IMR-90 (cell line): Measurements from ENCODE around the gene ZG16B. TPM values are rescaled to one million over a fixed set of nuclear protein-coding genes. Genes with fewer than 3 reads are reported as not detected.

ENCODE experiments used
- ATAC-seq: fragments of 200-7000 bp; cut with Tn5 transposase; 2 replicates; pipeline ENCODE4 v1.9.1; 2020; ENCODE audit warnings: low read depth, mild to moderate bottlenecking, moderate library complexity
- BruUV-seq: library from RNA; stranded (reverse); fragments of 400-500 nt; replicated peaks from 2 replicates; lab custom pipeline; 2021; lab: Mats Ljungman, UMichigan
- CTCF ChIA-PET: fragments of 300-600 bp; formaldehyde crosslinking; extraction: SDS; loops from one replicate; lab custom pipeline; 2021; ENCODE audit warnings: antibody characterized with exemption; lab: Yijun Ruan, JAX
- POLR2A ChIA-PET: fragments of 300-600 bp; sonication (Branson Sonifier 250); formaldehyde crosslinking; loops from one replicate; lab custom pipeline; 2022; ENCODE audit warnings: antibody characterized with exemption; ENCODE audit not compliant: unreplicated experiment; lab: Charles Lee
- DNase-seq: peaks from one replicate; pipeline ENCODE4 v3.0.0; 2013
- H2AFZ ChIP-seq: replicated peaks from 2 replicates; pipeline ENCODE3; 2013; ENCODE audit warnings: low read length, mild to moderate bottlenecking; ENCODE audit not compliant: poor library complexity
- H2AK5ac ChIP-seq: 2 replicates; pipeline ENCODE4 v1.6.1; 2013; ENCODE audit warnings: low read depth, low read length, inconsistent platforms
- H2AK9ac ChIP-seq: replicated peaks from 2 replicates; pipeline ENCODE3; 2013; ENCODE audit warnings: mild to moderate bottlenecking, low read depth, low read length, moderate library complexity; ENCODE audit not compliant: poor library complexity
- H2BK120ac ChIP-seq: 2 replicates; pipeline ENCODE4 v1.6.1; 2013; ENCODE audit warnings: low read depth, low read length, inconsistent platforms
- H2BK15ac ChIP-seq: 3 replicates; pipeline ENCODE4 v1.6.1; 2013; ENCODE audit warnings: low read depth, low read length, inconsistent platforms
- H2BK20ac ChIP-seq: 2 replicates; pipeline ENCODE4 v1.6.1; 2013; ENCODE audit warnings: low read depth, mild to moderate bottlenecking, inconsistent platforms, low read length, moderate library complexity
- H2BK5ac ChIP-seq: 2 replicates; pipeline ENCODE4 v1.6.1; 2013; ENCODE audit warnings: mild to moderate bottlenecking, low read depth, low read length, inconsistent platforms; ENCODE audit not compliant: poor library complexity, severe bottlenecking
- H3K14ac ChIP-seq: replicated peaks from 2 replicates; pipeline ENCODE4 v1.6.1; 2013; ENCODE audit warnings: low read depth, low read length, inconsistent platforms
- H3K18ac ChIP-seq: 2 replicates; pipeline ENCODE4 v1.6.1; 2013; ENCODE audit warnings: low read depth, low read length, control low read depth
- H3K23ac ChIP-seq: 2 replicates; pipeline ENCODE4 v1.6.1; 2013; ENCODE audit warnings: low read depth, low read length, inconsistent platforms
- H3K27ac ChIP-seq: 2 replicates; pipeline ENCODE4 v1.5.1; 2013; ENCODE audit warnings: mild to moderate bottlenecking, control low read depth, low read length; ENCODE audit not compliant: insufficient read depth
- H3K27me3 ChIP-seq: 2 replicates; pipeline ENCODE4 v1.6.1; 2013; ENCODE audit warnings: low read length; ENCODE audit not compliant: control insufficient read depth, insufficient read depth
- H3K36me3 ChIP-seq: 2 replicates; pipeline ENCODE4 v1.6.1; 2013; ENCODE audit warnings: low read length, mixed read lengths; ENCODE audit not compliant: control insufficient read depth, insufficient read depth
- H3K4ac ChIP-seq: 2 replicates; pipeline ENCODE4 v1.6.1; 2013; ENCODE audit warnings: low read depth, low read length, inconsistent platforms
- H3K4me1 ChIP-seq: 2 replicates; pipeline ENCODE4 v1.6.1; 2013; ENCODE audit warnings: low read length, mixed read lengths; ENCODE audit not compliant: control insufficient read depth, insufficient read depth
- H3K4me2 ChIP-seq: 2 replicates; pipeline ENCODE4 v1.6.1; 2013; ENCODE audit warnings: low read depth, mild to moderate bottlenecking, control low read depth, low read length, moderate library complexity
- H3K4me3 ChIP-seq: 2 replicates; pipeline ENCODE4 v1.5.1; 2013; ENCODE audit warnings: low read depth, mild to moderate bottlenecking, control low read depth, low read length, moderate library complexity; ENCODE audit not compliant: insufficient read depth
- H3K56ac ChIP-seq: 2 replicates; pipeline ENCODE4 v1.6.1; 2013; ENCODE audit warnings: low read length, inconsistent platforms; ENCODE audit not compliant: insufficient read depth; ENCODE audit errors: extremely low read depth
- H3K79me1 ChIP-seq, 2 experiments: 2 replicates each; pipeline ENCODE4 v1.6.1; 2013; ENCODE audit warnings: low read length in 2 of 2, inconsistent platforms in 1 of 2, low read depth in 1 of 2
- H3K9ac ChIP-seq: 2 replicates; pipeline ENCODE4 v1.6.1; 2013; ENCODE audit warnings: low read depth, low read length, control low read depth
- H3K9me1 ChIP-seq: 2 replicates; pipeline ENCODE4 v1.6.1; 2013; ENCODE audit warnings: low read length, inconsistent platforms; ENCODE audit not compliant: insufficient read depth
- H3K9me3 ChIP-seq: 2 replicates; pipeline ENCODE4 v1.6.1; 2013; ENCODE audit warnings: low read length; ENCODE audit not compliant: control insufficient read depth, insufficient read depth
- H4K20me1 ChIP-seq: 2 replicates; pipeline ENCODE4 v1.6.1; 2013; ENCODE audit warnings: low read length, inconsistent platforms; ENCODE audit not compliant: insufficient read depth
- H4K5ac ChIP-seq: 2 replicates; pipeline ENCODE4 v1.6.1; 2013; ENCODE audit warnings: mild to moderate bottlenecking, low read depth, low read length, control low read depth
- H4K8ac ChIP-seq, 2 experiments: 2 replicates each; pipeline ENCODE4 v1.6.1; 2013; ENCODE audit warnings: low read depth in 2 of 2, low read length in 2 of 2, control low read depth in 1 of 2, inconsistent platforms in 1 of 2
- H4K91ac ChIP-seq: 2 replicates; pipeline ENCODE4 v1.6.1; 2013; ENCODE audit warnings: low read depth, low read length, inconsistent platforms; ENCODE audit not compliant: insufficient read depth
- BHLHE40 ChIP-seq: fragments of 150-350 bp; IDR thresholded peaks from 2 replicates; pipeline ENCODE4 v1.6.1; 2016; ENCODE audit warnings: mild to moderate bottlenecking, low read depth, low read length
- CHD1 ChIP-seq: IDR thresholded peaks from 2 replicates; pipeline ENCODE4 v1.6.1; 2012; ENCODE audit warnings: low read depth, low read length, improper control_type of control experiment
- FOS ChIP-seq: fragments of 150-350 bp; IDR thresholded peaks from 2 replicates; pipeline ENCODE4 v1.6.1; 2016; ENCODE audit warnings: low read depth, low read length
- MAFK ChIP-seq: IDR thresholded peaks from 2 replicates; pipeline ENCODE4 v1.6.1; 2012; ENCODE audit warnings: low read depth, low read length, improper control_type of control experiment
- MAZ ChIP-seq: IDR thresholded peaks from 2 replicates; pipeline ENCODE4 v1.6.1; 2012; ENCODE audit warnings: low read depth, mild to moderate bottlenecking, low read length, improper control_type of control experiment, moderate library complexity, borderline replicate concordance
- MXI1 ChIP-seq: IDR thresholded peaks from 2 replicates; pipeline ENCODE4 v1.6.1; 2012; ENCODE audit warnings: low read depth, mild to moderate bottlenecking, low read length, moderate library complexity, borderline replicate concordance
- NFE2L2 ChIP-seq: fragments of 150-350 bp; IDR thresholded peaks from 2 replicates; pipeline ENCODE4 v1.6.1; 2016; ENCODE audit warnings: low read depth, mild to moderate bottlenecking, low read length
- POLR2A ChIP-seq: IDR thresholded peaks from 2 replicates; pipeline ENCODE4 v1.6.1; 2012; ENCODE audit warnings: mild to moderate bottlenecking, low read depth, low read length
- RAD21 ChIP-seq: IDR thresholded peaks from 2 replicates; pipeline ENCODE4 v1.6.1; 2012; ENCODE audit warnings: low read length, improper control_type of control experiment
- RCOR1 ChIP-seq: IDR thresholded peaks from 2 replicates; pipeline ENCODE4 v1.6.1; 2012; ENCODE audit warnings: mild to moderate bottlenecking, low read length, improper control_type of control experiment; ENCODE audit not compliant: insufficient replicate concordance
- RFX5 ChIP-seq: IDR thresholded peaks from 2 replicates; pipeline ENCODE4 v1.8.0; 2012; ENCODE audit warnings: low read depth, mild to moderate bottlenecking, low read length, moderate library complexity
- SMC3 ChIP-seq: fragments of 150-350 bp; IDR thresholded peaks from 2 replicates; pipeline ENCODE4 v1.6.1; 2016; ENCODE audit warnings: low read depth, mild to moderate bottlenecking, antibody characterized with exemption, low read length, moderate library complexity
- WGBS, 2 experiments: methylation state at CpG; one replicate each; pipeline versions ENCODE4 v1.1.5 to v1.1.7; 2013; ENCODE audit warnings: missing lambda C conversion rate in 2 of 2; ENCODE audit not compliant: insufficient read length in 1 of 2; ENCODE audit errors: extremely low coverage in 2 of 2; 5-methylcytosine and 5-hydroxymethylcytosine counted together
- dilution Hi-C: fragments of 300-500 bp; cut with HindIII; formaldehyde crosslinking; loops from one replicate; pipeline ENCODE4 v1.14.3; 2018; ENCODE audit warnings: low sequenced_read_pairs; ENCODE audit not compliant: unreplicated experiment
- in situ Hi-C: fragments of 300-500 bp; cut with MboI; formaldehyde crosslinking; loops from 3 replicates; pipeline ENCODE4 v1.14.3; 2019; ENCODE audit warnings: low sequenced_read_pairs, inconsistent platforms, mixed read lengths
- intact Hi-C: fragments of 100-400 bp; cut with micrococcal nuclease; formaldehyde crosslinking; loops from 2 replicates; pipeline ENCODE4 v1.10.0; 2022
- polyA plus RNA-seq, 3 experiments: library from polyadenylated mRNA; depleted of rRNA; stranded (reverse); fragments of >200 nt; gene quantifications; 2 replicates each; pipeline ENCODE4 v1.2.3, GENCODE V29; 2012; ENCODE audit warnings: low replicate concordance in 1 of 3
- total RNA-seq: library from RNA; depleted of rRNA; stranded (reverse); fragments of >200 nt; gene quantifications from 2 replicates; pipeline ENCODE4 v1.2.3, GENCODE V29; 2012
- TF ChIP-seq, protein P1 (sequence below): conservative IDR thresholded peaks from 2 replicates; pipeline ENCODE4 v1.5.1; 2012; ENCODE audit warnings: mild to moderate bottlenecking, low read depth, low read length, improper control_type of control experiment
- TF ChIP-seq, protein P2 (sequence below): fragments of 150-350 bp; IDR thresholded peaks from 2 replicates; pipeline ENCODE4 v1.6.1; 2016; ENCODE audit warnings: low read depth, mild to moderate bottlenecking, low read length, moderate library complexity, borderline replicate concordance

The ZG16B gene
- total and polyA plus RNA-seq, 2 of the 4 experiments (the other 2 are of a cell fraction) = 0.54 to 0.65 TPM

DNA sequence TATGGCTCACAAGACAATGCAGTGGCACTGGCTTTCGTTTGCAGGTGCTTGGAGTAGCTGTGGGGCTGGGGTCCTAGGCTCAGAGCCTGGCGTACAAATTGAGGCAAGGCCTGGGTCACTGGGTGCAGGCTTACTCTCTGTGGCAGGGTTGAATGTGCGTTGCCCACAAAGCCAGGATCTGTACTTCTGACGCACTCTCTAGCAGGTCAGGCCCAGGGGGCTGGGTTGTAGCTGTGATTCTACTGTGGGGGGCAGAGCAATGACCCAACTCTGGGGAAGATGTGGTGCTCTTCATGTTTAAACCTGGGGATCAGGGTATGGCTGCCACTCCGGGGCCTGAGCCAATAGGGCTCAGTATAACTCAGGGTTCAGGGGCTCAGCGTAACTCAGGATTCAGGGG is 19.5 kb upstream of the ZG16B start:
- Histone ChIP-seq H3K79me1 (no peaks in the 10 kb centered on the region), H3K9ac (no peak overlapping the region), H2BK5ac (no peak overlapping the region), H3K23ac (no peak overlapping the region), H4K91ac (no peak overlapping the region), H3K4ac (no peak overlapping the region), H2AK9ac (no peak overlapping the region), H3K9me3 (peaks cover 5% of the 10 kb centered on the region), H2BK120ac (no peak overlapping the region), H2AK5ac (no peak overlapping the region), H3K14ac (no peak overlapping the region), H3K27ac (no peak overlapping the region), H3K4me2 (no peak overlapping the region), H4K8ac (no peak overlapping the region), H4K5ac (no peak overlapping the region), H2AFZ (no peak overlapping the region), H3K56ac (no peak overlapping the region), H3K36me3 (no peaks in the 10 kb centered on the region), H3K9me1 (no peaks in the 10 kb centered on the region), H3K18ac (no peak overlapping the region), H3K4me1 (no peaks in the 10 kb centered on the region), H2BK15ac (no peak overlapping the region), H4K20me1 (no peaks in the 10 kb centered on the region), H2BK20ac (no peak overlapping the region), H3K27me3 (peaks cover 63% of the 10 kb centered on the region), H3K4me3 (no peak overlapping the region)
- intact Hi-C loops = no loop called here
- TF ChIP-seq RAD21 (no peak), MAFK (no peak), FOS (no peak), MXI1 (no peak), SMC3 (no peak), CHD1 (no peak), RCOR1 (no peak), MAZ (no peak), RFX5 (no peak), NFE2L2 (no peak), BHLHE40 (no peak), POLR2A (no peak)
- TF ChIP-seq, protein P1, sequence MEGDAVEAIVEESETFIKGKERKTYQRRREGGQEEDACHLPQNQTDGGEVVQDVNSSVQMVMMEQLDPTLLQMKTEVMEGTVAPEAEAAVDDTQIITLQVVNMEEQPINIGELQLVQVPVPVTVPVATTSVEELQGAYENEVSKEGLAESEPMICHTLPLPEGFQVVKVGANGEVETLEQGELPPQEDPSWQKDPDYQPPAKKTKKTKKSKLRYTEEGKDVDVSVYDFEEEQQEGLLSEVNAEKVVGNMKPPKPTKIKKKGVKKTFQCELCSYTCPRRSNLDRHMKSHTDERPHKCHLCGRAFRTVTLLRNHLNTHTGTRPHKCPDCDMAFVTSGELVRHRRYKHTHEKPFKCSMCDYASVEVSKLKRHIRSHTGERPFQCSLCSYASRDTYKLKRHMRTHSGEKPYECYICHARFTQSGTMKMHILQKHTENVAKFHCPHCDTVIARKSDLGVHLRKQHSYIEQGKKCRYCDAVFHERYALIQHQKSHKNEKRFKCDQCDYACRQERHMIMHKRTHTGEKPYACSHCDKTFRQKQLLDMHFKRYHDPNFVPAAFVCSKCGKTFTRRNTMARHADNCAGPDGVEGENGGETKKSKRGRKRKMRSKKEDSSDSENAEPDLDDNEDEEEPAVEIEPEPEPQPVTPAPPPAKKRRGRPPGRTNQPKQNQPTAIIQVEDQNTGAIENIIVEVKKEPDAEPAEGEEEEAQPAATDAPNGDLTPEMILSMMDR = no peak
- TF ChIP-seq, protein P2, sequence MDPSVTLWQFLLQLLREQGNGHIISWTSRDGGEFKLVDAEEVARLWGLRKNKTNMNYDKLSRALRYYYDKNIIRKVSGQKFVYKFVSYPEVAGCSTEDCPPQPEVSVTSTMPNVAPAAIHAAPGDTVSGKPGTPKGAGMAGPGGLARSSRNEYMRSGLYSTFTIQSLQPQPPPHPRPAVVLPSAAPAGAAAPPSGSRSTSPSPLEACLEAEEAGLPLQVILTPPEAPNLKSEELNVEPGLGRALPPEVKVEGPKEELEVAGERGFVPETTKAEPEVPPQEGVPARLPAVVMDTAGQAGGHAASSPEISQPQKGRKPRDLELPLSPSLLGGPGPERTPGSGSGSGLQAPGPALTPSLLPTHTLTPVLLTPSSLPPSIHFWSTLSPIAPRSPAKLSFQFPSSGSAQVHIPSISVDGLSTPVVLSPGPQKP = no peak
- dilution Hi-C loops = no loop called here
- 69% methylated on average over 4 of the region's 6 CpGs; no CpG with 5 or more reads in 1 of the 2 experiments for WGBS, 2 experiments
- no TSS peak for BruUV-seq
- ATAC-seq (no peak), DNase-seq (no peak)
- CTCF ChIA-PET = no interaction called here
- in situ Hi-C loops = no loop called here
- POLR2A ChIA-PET = no interaction called here
